ENCODE measurements around the gene PKD1.

The PKD1 gene

DNA sequence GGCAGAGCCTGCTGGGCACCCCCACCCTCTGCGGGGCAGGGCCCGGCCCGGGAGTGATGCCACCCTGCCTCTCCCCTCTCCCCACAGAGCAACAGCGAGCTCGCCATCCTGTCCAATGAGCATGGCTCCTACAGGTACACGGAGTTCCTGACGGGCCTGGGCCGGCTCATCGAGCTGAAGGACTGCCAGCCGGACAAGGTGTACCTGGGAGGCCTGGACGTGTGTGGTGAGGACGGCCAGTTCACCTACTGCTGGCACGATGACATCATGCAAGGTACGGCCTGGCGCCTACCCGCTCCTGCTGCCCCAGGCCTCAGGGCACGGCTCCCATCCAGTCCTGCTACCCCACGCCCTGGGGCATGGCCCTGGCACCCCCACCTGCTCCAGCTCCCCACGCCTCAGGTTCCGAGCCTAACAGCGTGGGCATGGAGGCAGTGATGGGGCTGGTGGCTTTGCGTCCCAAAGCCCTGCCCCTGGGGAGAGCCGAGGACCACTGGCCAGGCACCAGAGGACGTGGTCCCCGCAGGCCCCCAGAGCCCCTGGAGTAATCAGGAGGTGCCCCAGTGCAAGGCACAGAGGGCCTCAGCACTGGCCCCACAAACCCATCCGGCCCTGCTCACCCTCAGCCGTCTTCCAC, 49.5 kb downstream of the PKD1 start:
- DNase-seq, result no peak

DNA sequence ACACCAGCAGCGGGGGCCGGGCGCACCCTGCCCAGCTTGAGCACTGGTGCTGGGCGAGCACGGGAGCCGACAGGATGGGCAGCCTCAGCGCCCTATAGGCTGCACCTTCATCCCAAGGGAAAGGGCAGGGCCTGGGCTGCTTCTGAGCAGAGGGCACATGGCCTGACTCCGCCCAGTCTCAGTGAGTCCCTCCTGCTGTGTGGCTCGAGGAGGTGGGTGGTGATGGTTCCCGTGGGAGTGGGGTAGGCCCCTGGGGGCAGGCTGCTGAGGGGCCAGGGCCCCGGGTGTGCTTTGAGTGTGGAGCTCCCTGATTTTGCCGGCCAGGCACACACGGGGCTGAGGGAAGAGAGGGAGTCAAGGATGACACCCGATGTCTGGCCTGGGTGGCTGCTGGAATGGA, 50.0 kb downstream of the PKD1 start:
- DNase-seq, result no peak

DNA sequence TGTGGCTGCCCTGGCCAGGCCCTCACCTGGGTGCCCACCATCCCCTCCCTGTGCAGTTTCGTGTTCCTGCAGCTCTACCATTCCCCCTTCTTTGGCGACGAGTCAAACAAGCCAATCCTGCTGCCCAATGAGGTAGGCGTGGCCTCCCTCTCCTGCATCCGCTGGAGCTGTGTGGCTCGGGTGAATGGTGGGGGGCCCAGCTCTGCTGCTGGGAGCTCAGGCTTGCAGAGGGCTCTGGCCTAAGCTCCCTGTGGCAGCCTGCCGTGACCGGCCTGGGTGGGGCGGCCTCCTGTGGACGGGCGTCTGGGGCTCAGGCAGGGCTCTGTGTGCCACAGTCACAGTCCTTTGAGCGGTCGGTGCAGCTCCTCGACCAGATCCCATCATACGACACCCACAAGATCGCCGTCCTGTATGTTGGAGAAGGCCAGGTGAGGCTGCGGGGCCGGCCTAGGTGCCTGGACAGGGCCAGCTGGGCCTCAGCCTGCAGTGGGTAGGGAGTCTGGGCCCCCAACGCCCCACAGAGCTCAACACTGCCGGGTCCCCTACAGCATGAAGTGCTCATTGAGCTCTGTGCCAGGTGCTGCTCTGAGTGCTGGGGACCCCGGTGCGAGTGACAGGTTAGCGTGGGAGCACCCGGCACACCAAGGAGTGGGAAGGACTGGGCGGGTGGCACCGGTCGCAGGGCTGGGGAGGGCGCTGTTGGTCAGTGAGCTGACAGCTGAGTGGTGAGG, 50.6 kb downstream of the PKD1 start:
- no peak for DNase-seq

DNA sequence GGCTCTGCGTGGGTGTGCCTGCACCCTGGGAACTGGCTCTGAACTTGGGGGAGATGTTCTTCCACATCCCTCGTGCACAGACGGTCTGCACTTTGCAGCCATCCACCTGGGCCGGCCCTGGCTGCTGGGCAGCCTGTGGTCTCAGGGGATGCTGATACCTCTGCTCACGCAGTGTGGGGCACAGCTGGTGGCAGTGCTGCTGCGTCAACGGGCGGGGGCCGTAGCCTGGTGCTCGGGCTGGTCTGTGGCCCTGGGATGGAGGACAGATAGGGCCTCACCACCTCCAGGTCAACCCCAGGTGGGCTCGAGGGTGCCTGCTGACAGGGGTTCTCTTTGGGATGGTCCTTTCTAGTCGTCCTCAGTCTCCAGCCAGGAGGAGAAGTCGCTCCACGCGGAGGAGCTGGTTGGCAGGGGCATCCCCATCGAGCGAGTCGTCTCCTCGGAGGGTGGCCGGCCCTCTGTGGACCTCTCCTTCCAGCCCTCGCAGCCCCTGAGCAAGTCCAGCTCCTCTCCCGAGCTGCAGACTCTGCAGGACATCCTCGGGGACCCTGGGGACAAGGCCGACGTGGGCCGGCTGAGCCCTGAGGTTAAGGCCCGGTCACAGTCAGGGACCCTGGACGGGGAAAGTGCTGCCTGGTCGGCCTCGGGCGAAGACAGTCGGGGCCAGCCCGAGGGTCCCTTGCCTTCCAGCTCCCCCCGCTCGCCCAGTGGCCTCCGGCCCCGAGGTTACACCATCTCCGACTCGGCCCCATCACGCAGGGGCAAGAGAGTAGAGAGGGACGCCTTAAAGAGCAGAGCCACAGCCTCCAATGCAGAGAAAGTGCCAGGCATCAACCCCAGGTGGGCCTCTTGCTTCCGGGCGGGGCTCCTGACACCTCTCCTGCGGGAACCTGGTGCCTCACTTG, 51.6 kb downstream of the PKD1 start:
- DNase-seq, result no peak

DNA sequence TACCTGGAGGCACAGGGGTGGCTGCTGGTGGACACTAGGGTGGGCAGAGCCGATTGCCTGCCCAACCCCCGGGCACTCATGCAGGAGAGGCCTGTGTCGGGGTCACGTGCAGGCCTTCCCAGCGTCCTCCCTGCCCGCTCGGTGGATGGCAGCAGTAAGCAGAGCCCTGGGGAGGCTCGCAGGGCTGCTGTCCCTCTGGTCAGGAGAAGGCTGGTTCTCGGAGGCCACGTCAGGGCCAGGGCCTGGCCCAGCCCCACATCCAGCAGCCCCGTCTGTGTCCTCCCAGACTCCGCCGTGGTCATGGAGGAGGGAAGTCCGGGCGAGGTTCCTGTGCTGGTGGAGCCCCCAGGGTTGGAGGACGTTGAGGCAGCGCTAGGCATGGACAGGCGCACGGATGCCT, 52.3 kb downstream of the PKD1 start:
- no peak for DNase-seq

DNA sequence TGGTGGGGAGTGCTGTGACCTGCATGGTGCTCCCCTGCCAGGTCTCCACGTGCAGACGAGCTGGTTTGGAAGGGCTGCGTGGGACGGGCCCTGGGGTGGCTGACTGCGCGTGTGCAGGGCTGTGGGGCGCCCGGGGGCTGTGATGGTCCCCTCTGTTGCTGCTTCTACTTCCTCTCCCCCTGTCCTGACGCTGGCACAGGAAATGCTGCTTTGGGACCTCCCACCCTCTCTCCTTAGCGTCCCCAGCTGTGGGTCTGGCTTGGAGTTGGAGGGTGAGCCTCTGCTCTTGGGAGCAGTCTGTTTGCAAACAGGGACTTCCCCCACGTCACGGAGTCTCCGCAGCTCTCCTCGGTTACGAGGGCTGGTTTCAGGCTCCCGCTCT, 52.7 kb downstream of the PKD1 start:
- DNase-seq, result no peak

DNA sequence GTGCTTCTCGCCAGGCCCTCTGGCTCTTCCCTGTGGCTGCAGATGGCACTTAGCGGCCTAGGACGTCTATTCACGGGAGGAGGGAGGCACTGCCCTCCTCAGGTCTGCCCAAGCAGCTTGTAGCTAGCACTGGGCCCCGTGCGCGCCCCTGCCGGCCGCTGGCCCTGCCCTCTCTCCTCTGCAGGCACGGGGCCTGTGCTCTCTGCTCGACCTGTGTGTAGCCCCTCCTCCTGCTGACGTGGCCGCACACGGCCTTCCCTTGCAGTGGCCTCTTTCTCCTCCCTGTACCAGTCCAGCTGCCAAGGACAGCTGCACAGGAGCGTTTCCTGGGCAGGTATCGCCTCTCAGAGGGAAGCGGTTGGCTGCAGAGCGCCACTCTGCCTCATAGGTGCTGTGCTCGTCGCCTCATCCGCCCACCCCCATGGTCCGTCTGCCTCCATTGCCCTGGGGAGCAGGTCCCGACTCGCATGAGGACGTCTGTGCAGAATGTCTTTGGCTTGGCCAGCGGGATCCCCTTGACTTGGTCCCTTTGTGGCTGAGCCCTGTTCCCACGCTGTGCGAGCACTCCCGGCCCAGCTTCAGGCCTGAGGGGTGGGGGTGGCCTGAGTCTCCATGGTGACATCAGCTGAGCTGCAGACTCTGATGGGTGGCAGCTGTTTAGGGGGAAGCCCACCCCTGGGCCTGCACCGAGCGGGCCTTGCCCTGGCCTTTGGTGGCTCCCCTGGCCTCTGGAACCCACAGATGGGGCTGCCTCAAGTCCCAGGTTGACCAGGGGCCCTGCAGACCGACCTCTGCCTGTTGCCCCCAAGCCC, 53.3 kb downstream of the PKD1 start:
- no peak for DNase-seq

DNA sequence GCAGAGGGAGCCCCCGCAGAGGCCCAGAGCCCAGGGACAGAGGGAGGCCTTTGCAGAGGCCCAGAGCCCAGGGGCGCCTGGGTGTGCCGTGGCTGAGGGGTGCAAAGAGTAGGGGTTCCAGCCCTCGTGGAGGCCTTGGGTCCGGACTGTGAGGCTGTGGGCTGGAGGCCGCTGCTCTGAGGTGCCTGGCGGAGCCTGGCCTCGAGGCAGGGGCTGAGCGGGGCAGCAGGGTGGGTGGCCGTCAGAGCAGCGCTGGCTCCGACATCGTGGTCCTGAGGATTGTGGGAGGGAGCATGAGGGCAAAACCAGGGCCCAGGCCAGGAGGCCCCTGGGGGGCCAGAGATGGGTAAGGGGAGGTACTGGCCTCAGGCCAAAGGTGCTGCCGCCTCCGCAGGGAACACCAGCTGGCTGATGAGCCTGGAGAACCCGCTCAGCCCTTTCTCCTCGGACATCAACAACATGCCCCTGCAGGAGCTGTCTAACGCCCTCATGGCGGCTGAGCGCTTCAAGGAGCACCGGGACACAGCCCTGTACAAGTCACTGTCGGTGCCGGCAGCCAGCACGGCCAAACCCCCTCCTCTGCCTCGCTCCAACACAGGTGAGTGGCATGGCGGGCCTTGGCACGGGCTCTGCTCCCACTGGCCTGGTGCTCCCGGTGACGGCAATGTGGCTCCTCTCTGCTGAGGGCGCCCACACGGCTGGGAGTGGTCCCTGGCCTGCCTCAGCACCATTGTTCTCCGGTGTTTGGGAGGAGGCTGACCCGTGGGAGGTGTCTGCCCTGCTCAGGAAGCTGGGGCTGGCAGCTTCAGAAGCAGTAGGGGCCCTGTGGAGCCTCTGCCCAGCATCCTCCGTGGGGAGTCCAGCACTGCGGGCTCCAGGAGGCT, 54.3 kb downstream of the PKD1 start:
- DNase-seq, result no peak

DNA sequence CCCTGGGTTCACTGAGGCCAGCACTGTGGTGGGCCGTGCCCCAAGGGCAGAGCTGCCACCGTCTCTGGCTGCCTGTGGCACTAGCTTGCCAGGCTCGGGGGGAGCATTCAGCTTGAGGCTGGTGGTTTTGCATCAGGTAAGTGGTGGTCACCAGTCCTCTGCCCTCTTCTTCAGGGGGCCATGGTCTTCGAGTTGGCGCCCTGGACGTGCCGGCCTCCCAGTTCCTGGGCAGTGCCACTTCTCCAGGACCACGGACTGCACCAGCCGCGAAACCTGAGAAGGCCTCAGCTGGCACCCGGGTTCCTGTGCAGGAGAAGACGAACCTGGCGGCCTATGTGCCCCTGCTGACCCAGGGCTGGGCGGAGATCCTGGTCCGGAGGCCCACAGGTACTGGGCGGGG, 55.7 kb downstream of the PKD1 start:
- DNase-seq, result no peak

DNA sequence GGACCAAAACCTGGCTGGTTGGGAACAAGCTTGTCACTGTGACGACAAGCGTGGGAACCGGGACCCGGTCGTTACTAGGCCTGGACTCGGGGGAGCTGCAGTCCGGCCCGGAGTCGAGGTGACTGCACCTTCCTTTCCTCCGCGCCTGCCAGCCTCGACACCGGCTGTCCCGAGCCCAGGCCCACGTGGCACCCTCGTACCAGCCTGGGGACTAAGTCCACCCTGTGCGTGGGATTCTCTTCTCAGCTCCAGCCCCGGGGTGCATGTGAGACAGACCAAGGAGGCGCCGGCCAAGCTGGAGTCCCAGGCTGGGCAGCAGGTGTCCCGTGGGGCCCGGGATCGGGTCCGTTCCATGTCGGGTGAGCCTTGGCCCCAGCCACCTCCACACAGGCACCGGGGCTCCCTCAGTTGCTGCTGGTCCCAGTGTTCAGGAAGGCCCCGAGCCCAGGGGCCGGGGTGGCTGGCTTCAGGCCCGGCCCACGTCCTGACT, 56.3 kb downstream of the PKD1 start:
- DNase-seq, result no peak

DNA sequence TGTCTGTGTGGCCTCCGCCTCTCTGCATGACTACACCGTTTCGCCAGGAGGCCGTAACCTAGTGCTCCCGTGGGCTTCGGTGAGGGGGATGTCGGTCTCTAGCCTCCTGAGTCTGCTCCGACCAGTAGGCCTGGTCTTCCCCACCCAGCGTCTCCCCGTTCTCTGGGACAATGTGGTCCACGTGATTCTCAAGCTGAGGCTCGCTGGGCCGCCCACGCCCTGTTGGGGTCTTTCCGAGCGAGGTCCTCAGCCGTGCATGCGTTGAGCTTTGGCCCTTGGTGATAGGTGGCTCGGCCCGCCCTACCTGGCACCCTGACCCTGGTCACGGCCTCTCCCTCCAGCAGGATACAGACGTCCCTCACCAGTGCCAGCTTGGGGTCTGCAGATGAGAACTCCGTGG, 57.0 kb downstream of the PKD1 start:
- DNase-seq, result no peak

DNA sequence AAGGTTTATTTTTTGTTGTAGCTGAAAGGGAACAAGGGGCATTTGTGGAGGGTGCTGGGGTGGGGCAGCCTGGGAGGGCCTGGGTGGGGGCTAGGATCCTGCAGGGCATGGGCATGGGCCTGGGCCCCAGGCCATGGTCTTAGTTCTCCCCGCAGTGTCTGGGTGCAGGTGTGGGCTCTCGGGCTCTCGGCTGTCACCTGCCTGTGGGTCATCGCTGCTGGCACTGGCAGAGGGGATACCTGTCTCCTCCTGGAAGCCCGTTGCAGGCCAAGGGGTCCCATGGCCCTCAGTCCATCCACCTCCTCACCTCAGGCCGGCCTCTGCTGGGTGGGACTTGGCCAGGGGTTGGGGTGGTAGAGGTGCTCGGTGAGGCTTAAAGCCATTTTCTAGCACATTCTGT, 57.6 kb downstream of the PKD1 start:
- DNase-seq, result no peak

DNA sequence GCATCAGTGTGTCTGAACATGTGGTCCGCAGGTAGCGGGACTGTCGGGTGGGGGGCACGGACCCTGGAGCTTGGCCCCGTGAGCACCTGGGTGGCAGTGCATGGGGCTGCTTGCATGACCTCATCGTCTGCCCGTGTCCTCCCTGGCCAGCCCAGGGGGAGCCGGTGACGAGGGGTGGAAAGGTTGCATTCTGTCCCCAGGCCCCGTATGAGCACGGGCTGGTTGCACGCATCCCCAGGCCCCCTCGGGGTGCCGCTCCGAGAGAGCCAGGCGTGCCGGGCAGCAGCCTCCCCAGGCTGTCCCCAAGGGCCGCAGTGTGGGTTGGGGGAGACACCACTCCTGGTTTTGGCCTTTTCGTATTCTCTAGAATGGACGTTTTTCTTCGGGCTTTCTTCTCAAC, 58.0 kb downstream of the PKD1 start:
- DNase-seq, result no peak

DNA sequence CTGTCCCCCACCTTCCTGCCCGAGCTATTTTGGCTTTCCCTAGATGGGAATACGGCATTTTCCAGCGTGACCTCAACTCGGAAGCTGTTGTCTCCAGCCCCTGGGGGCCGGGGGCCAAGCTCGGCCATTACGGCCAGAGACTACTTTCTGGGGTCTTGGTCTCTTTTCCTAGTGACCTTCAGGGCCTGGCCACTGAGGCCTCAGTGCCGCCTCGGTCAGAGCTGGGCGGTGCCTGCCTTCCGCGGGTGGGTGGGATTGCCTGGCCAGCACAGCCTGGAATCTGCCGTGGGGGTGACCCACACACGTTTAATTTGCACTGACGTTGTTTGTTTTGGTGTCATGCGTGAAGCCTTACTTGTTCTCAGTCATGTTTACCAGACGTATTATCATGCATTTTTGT, 58.7 kb downstream of the PKD1 start:
- DNase-seq, result no peak

DNA sequence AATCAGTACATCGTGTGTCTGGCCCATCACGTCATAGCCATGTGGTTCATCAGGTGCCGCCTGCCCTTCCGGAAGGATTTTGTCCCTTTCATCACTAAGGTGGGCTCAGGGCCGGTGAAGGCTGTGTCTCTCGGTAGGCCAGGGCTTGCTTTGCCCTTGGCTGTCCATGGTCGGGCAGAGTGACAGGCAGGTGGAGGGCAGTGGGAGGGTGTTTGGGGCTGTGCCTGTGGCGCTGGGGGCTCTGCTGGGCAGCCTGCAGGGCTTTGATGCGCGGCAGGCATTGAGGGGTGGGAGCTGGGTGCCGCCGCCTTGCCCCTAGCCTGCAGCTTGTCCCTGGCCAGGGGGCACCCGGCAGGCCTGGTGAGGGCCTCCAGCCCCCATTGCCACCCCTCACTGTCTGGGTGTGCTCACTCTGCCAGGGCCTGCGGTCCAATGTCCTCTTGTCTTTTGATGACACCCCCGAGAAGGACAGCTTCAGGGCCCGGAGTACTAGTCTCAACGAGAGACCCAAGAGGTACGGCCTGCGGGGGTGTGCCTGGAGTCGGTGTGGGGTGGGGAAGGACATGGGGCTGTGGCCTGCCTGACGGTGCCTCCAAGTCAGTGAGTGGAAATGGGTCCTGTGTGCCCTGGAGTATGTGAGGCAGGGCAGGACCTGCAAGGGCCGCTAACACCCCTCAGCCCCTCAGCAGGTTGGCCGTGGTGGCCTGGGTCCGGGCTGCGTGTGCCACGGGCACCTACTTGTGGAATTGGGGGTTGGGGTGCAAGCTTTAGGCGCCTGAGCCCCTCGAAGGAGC, 59.4 kb downstream of the PKD1 start:
- DNase-seq, result no peak

DNA sequence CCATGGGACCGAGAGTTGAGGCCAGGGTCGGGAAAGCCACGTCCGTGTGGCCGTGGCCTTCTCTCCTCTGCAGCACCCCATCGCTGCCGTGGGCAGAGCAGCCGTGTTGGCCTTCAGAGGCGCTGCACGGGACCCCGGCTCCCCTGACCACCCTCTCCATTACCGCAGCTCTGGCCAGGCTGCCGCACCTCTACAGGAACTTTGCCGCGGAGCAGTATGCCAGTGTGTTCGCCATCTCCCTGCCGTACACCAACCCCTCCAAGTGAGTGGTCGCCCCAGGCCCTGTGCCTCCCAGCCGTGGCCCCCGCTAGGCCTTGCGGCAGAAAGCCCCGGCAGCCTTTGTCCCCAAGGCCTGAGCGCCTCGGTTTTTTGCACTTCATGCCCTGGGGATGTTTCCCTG, 60.1 kb downstream of the PKD1 start:
- DNase-seq, result no peak

DNA sequence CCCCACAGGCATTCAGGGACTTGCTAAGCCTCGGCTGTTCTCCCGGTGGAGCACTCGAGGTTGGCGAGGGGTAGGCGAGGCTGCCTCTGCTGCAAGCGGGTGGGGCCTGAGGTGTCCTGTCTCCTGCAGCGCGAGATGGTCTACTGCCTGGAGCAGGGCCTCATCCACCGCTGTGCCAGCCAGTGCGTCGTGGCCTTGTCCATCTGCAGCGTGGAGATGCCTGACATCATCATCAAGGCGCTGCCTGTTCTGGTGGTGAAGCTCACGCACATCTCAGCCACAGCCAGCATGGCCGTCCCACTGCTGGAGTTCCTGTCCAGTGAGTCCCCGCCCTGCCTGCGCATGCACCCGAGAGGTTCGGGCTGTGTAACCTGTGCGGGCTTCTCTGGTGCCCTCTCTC, 61.6 kb downstream of the PKD1 start:
- DNase-seq, result no peak

DNA sequence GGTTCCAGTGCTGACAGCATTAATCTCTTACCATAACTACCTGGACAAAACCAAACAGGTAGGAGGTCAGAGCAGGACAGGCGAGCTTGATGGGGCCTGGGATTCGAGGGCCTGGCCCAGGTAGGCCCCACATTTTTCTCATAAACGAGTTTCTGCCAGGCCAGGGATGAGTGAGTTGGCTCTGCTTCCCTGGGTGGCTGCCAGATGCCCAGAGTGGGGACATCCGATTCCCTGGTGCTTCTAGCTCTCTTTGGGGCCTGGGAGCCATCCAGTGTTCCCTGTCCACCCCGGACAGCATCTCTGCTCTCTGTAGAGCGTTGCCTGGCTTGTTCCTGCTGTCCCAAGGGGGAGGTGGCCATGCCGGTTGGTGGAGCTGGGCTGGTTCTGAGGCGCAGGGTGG, 62.8 kb downstream of the PKD1 start:
- no peak for DNase-seq

DNA sequence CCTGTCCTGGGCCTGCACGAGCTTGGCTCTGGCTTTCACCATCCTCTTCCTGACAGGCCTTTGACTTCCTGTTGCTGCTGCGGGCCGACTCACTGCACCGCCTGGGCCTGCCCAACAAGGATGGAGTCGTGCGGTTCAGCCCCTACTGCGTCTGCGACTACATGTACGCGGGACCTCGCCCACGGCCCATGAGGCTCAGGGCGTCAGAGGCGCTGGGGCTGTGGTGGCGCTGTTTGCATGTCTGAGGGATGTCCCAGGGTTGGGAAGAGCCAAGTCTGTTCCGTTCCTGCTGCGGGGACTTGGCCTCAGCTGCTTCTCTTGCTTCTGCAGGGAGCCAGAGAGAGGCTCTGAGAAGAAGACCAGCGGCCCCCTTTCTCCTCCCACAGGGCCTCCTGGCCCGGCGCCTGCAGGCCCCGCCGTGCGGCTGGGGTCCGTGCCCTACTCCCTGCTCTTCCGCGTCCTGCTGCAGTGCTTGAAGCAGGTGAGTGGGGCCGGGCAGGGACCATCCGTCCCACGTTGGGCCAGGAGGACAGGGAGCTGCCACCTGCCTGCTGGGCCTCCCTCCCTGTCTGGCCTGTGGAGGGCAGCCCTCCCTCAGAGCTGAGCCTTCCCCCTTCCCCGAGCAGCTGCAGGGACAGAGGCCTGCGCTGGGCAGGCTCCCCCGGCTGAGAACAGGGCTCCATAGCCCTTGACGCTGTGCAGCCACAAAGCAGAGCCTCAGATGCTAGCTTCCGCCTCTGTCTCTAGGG, 64.1 kb downstream of the PKD1 start:
- DNase-seq, result no peak
